A673 (cell line): ENCODE data around the gene ALG14. TPM values are rescaled to one million over a fixed set of nuclear protein-coding genes. Genes with fewer than 3 reads are reported as not detected.

Source experiments
- BruUV-seq: library from RNA; stranded (reverse); fragments of 400-500 nt; replicated peaks from 2 replicates; lab custom pipeline; 2021; lab: Mats Ljungman, UMichigan
- CTCF ChIA-PET: fragments of 300-600 bp; sonication (Branson Sonifier 250); formaldehyde crosslinking; loops from one replicate; lab custom pipeline; 2022; ENCODE audit warnings: antibody characterized with exemption; lab: Charles Lee
- POLR2A ChIA-PET: fragments of 300-600 bp; sonication (Branson Sonifier 250); formaldehyde crosslinking; loops from one replicate; lab custom pipeline; 2022; ENCODE audit warnings: antibody characterized with exemption; ENCODE audit not compliant: low non-redundant PET; lab: Charles Lee
- DNase-seq: peaks from one replicate; pipeline ENCODE4 v3.0.0-alpha.2; 2015; ENCODE audit warnings: low spot score
- H3K27ac ChIP-seq: fragments of 200-600 bp; sonication (generic); 2 replicates; pipeline ENCODE4 v1.5.1; 2016; ENCODE audit warnings: mixed run types, low read depth, mild to moderate bottlenecking, mixed read lengths, antibody characterized with exemption, low read length; ENCODE audit not compliant: poor library complexity, severe bottlenecking
- H3K27me3 ChIP-seq: fragments of 200-600 bp; sonication (generic); replicated peaks from 2 replicates; pipeline ENCODE4 v1.6.1; 2017; ENCODE audit warnings: mixed run types, low read depth, mild to moderate bottlenecking, mixed read lengths, antibody characterized with exemption, low read length; ENCODE audit not compliant: insufficient read depth, poor library complexity
- H3K36me3 ChIP-seq: fragments of 200-600 bp; sonication (generic); 2 replicates; pipeline ENCODE4 v1.6.1; 2016; ENCODE audit warnings: mixed run types, mild to moderate bottlenecking, mixed read lengths, antibody characterized with exemption, low read length; ENCODE audit not compliant: insufficient read depth, poor library complexity, severe bottlenecking
- H3K4me1 ChIP-seq: fragments of 200-600 bp; sonication (generic); 2 replicates; pipeline ENCODE4 v1.6.1; 2017; ENCODE audit warnings: mixed run types, mild to moderate bottlenecking, mixed read lengths, antibody characterized with exemption, low read length; ENCODE audit not compliant: insufficient read depth, poor library complexity, severe bottlenecking
- H3K4me3 ChIP-seq: fragments of 200-600 bp; sonication (generic); 2 replicates; pipeline ENCODE4 v1.5.1; 2016; ENCODE audit warnings: low read depth, mixed run types, mild to moderate bottlenecking, mixed read lengths, low read length; ENCODE audit not compliant: poor library complexity, severe bottlenecking
- H3K9me3 ChIP-seq: fragments of 200-600 bp; sonication (generic); 2 replicates; pipeline ENCODE4 v1.6.1; 2016; ENCODE audit warnings: mixed run types, low read depth, mild to moderate bottlenecking, mixed read lengths, antibody characterized with exemption, low read length; ENCODE audit not compliant: poor library complexity, severe bottlenecking
- CTCF ChIP-seq: fragments of 300-800, 200-600 bp; sonication (generic); conservative IDR thresholded peaks from 2 replicates; pipeline ENCODE4 v1.5.1; 2017; ENCODE audit warnings: low read depth, mild to moderate bottlenecking, antibody characterized with exemption, low read length, moderate library complexity, mixed read lengths
- EZH2 ChIP-seq: fragments of 200-600 bp; sonication (generic); IDR thresholded peaks from 2 replicates; pipeline ENCODE4 v1.6.1; 2017; ENCODE audit warnings: borderline replicate concordance, low read depth, mild to moderate bottlenecking, mixed read lengths, antibody characterized with exemption, low read length; ENCODE audit not compliant: poor library complexity, severe bottlenecking
- intact Hi-C: fragments of 100-400 bp; cut with micrococcal nuclease; formaldehyde crosslinking; loops from one replicate; pipeline ENCODE4 v1.10.0; 2022; ENCODE audit not compliant: unreplicated experiment
- total RNA-seq: library from RNA; stranded (reverse); gene quantifications from 2 replicates; pipeline ENCODE4 v1.2.3, GENCODE V29; 2021

The ALG14 gene
- total RNA-seq, 1 experiment from 2014 or later = 11.3 TPM

GRCh38 chr1:95018602-95019369 is 54.0 kb downstream of the ALG14 start:
- POLR2A ChIA-PET = interaction anchor here (0.6 kb wide), 1 partner anchor 9 kb away, joined by 3 read pairs; no protein-coding TSS in a partner anchor
- peaks cover 37% of the 10 kb centered on the region for H3K4me1 ChIP-seq
- TF ChIP-seq CTCF = no peak
- no peak for TF ChIP-seq EZH2
- CTCF ChIA-PET = interaction anchor here (0.6 to 1.3 kb wide), 2 partner anchors 164 to 1108 kb away, joined by 4 read pairs; no protein-coding TSS in a partner anchor
- intact Hi-C loops = no loop called here
- H3K9me3 ChIP-seq = no peaks in the 10 kb centered on the region
- no peaks in the 10 kb centered on the region for H3K36me3 ChIP-seq
- H3K4me3 ChIP-seq = no peak overlapping the region
- H3K27ac ChIP-seq = no peak overlapping the region
- DNase-seq = peak; percentile 42
- no peaks in the 10 kb centered on the region for H3K27me3 ChIP-seq
- BruUV-seq = no TSS peak

GRCh38 chr1:95017775-95018174 is 55.0 kb downstream of the ALG14 start:
- ChIA-PET POLR2A (no interaction called here), CTCF (no interaction called here)
- Histone ChIP-seq H3K27ac (no peak overlapping the region), H3K36me3 (no peaks in the 10 kb centered on the region), H3K9me3 (no peaks in the 10 kb centered on the region), H3K4me1 (peaks cover 35% of the 10 kb centered on the region), H3K4me3 (no peak overlapping the region), H3K27me3 (no peaks in the 10 kb centered on the region)
- intact Hi-C loops = no loop called here
- DNase-seq = no peak
- no peak for TF ChIP-seq CTCF
- no peak for TF ChIP-seq EZH2
- no TSS peak for BruUV-seq

GRCh38 chr1:95015076-95015475 is 57.7 kb downstream of the ALG14 start:
- intact Hi-C loops = no loop called here
- Histone ChIP-seq H3K27ac (no peak overlapping the region), H3K27me3 (no peaks in the 10 kb centered on the region), H3K9me3 (no peaks in the 10 kb centered on the region), H3K36me3 (no peaks in the 10 kb centered on the region), H3K4me3 (no peak overlapping the region), H3K4me1 (peaks cover 21% of the 10 kb centered on the region)
- BruUV-seq = no TSS peak
- POLR2A ChIA-PET = interaction anchor here (0.6 kb wide), 1 partner anchor 873 kb away, joined by 4 read pairs; no protein-coding TSS in a partner anchor
- CTCF ChIA-PET = no interaction called here
- TF ChIP-seq CTCF (no peak), EZH2 (no peak)
- no peak for DNase-seq
